NK-92 (cell line): ENCODE data around the gene DPF3.
"Not testable (repeated sequence)": the region's sequence is repeated elsewhere in the genome, so short reads cannot be mapped to it uniquely, and the experiment has no call there.

ENCODE experiments used
- DNase-seq: peaks from one replicate; lab custom pipeline; 2025; ENCODE audit not compliant: unreplicated experiment; lab: John Stamatoyannopoulos, UW

DPF3 gene

GRCh38 chr14:72881543-72881942 lies 12.4 kb downstream of the DPF3 start:
- DNase-seq, result no peak

- DNase-seq, result no peak
Observed at GRCh38 chr14:72880820-72881219, 13.1 kb downstream of the DPF3 start.

GRCh38 chr14:72880164-72880563 lies 13.7 kb downstream of the DPF3 start:
- no peak for DNase-seq

DNA sequence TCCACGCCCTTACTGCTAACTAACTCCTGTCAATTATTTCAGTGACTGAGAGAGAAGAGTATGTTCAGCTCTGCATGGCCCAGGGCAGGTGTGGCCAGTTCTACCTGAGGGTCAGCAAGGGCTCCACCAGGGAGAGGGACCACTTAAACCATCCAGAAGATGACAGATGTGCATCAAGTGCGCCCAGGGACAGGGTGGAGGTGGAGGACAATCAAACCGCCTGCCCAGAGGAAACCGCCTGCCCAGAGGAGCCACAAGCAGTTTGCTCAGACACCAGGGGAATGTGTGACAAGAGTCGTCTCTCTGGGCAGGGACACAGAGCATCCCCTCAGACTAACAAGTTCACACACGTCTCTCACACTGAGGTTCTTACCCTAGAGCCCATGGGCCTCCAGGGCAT lies 14.5 kb downstream of the DPF3 start:
- no peak for DNase-seq

GRCh38 chr14:72878746-72879145 lies 15.2 kb downstream of the DPF3 start:
- DNase-seq, result no peak

GRCh38 chr14:72876710-72877063 lies 17.2 kb downstream of the DPF3 start:
- DNase-seq, result no peak

- no peak for DNase-seq
Observed at GRCh38 chr14:72876005-72876709, 17.7 kb downstream of the DPF3 start.

DNA sequence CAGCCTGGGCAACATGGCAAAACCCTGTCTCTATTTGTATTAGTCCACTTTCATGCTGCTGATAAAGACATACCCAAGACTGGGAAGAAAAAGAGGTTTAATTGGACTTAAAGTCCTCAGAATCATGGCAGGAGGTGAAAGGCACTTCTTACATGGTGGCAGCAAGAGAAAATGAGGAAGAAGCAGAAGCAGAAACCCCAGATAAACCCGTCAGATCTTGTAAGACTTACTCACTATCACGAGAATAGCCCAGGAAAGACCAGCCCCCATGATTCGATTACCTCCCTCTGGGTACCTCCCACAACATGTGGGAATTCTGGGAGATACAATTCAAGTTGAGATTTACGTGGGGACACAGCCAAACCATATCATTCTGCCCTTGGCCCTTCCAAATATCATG lies 23.0 kb downstream of the DPF3 start:
- DNase-seq, result not testable (repeated sequence)

DNA sequence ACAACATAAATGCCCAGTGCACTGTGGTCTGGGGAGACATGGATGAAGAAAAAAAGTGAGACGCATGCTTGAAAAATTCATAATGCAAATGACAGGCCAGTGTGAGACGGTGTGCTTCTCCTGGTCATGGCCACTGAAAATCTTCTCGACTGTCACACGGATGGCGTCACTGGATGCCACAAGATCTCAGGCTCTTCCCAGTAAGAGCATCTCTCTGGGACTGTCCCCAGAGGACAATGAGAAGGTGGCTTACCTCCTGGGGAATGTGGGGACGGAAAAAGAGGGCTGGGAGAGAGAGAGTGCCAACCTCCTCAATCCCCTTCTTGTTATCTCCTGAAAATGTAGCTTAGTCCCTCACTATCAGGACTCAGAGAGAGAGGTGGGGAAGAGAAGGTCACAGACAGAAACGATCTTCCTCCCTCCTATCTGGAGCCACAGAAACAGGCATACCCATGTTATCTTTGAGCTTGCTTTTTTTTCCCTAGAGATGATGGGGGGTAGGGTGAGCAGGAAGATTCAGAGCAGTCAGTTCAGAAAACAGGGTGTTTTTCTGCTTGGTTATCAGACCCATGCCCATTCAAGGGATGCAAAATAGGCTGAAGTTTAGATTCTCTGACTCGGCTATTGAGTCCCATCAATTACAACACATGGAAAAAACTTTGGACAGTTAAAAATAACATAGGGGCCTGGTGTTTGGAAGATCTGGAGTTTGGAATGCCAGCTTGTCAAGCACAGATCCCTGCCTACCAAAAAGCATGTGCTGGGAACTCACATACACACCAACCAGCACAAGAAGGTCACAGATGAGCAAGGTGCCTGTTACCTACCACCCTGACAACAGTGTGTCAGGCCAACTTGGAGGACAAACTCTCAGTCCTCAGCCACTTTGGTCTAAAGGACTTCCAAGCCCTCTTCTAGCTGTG lies 24.2 kb downstream of the DPF3 start:
- DNase-seq, result no peak

DNA sequence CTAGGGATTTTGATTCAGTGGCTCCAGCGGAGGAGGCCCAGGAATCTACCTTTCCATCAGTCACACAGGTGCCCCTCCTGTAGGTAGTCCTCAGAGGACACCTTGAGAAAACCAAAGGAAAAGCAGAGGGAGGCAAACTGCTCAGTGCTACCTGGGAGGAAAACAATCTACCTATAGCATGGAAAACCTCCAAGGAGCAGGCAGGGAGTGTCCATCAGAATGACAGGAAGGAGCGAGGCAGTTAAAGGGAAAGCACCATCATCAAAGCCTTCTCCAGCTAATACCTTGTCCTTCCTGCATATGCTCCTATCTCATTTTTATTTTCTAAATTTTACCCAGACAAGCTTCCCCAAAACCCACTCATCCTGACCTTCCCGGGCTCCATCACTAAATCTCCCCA lies 25.4 kb downstream of the DPF3 start:
- no peak for DNase-seq

- no peak for DNase-seq
Observed at GRCh38 chr14:72864712-72865365, 29.1 kb downstream of the DPF3 start.

DNA sequence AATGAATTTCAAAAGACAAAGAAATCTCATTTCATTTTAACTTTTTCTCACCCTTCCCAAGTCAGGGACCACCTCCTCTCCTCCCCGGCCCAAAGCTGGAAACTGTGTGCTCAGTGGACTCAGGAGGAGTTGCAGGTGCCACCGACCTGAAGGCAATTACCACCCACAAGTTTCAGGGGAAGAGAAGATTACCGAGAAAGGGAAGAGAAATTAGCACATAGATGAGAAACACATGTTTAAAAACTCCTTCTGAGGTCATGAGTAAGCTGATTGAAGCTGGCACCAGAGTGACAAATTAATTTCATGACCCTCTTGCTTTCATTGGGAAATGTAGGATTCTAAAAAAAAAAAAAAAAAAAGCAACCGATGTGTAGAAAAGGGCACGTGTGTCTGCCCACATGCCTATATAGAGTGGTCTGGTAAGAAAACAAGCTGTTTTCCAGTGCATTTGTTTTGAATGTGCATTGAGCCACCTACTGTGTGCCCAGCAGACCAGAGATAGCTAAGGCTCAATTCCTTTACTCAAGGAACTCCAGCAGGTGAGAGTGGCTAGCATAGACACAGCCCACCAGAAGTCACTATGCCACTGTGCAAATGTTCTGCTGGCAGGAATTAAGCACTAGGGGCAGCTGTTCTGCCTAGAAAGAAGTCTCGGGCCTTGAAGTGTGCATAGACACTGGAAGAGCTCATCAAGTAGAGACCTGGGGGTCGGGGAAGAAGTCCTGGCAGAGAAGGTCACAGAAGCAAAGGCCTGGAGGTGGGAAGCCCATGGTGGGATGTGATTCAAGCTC lies 30.5 kb downstream of the DPF3 start:
- DNase-seq, result no peak

GRCh38 chr14:72856530-72857266 lies 37.2 kb downstream of the DPF3 start:
- DNase-seq, result no peak

DNA sequence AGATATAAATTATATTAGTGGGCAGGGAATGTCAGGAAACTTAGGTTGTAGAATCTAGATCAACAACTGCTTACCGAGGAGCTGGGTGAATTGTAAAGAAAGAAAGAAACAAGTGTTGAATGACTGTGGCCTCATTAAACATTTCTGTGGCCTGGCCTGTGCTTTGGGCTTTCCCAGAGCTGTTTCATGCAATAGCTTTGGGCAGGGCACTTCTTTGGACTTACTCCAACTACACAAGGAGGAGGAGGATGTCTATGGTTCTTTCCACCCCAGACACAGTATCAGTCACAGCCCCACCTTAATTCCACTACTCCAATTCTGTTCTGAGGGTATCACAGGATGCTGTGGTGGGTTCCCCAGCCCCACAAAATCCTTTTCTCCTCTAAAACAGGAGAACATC lies 38.0 kb downstream of the DPF3 start:
- DNase-seq, result no peak

GRCh38 chr14:72852194-72852593 lies 41.7 kb downstream of the DPF3 start:
- DNase-seq, result no peak

DNA sequence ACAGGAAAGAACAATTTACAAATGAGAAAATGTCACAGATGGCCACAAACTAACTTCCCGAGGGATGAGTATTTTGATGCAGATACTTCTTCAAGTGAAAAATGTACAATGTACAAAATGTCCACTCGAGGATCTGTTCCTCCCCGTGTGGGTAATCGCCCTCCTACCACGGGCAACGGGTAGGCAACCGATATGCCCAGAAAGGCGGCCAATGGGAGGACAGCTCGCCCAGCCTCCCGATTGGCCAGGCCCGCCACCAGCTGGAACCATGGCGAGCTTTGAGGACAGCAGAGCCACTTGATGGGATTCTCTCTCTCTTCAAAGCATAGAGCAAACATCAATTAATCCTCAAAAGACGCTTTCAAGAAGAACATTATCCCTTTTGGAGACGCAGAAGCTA lies 42.3 kb downstream of the DPF3 start:
- DNase-seq, result no peak

- DNase-seq, result no peak
Observed at GRCh38 chr14:72850360-72850759, 43.5 kb downstream of the DPF3 start.

- no peak for DNase-seq
Observed at GRCh38 chr14:72849222-72849621, 44.7 kb downstream of the DPF3 start.

GRCh38 chr14:72847721-72848120 lies 46.2 kb downstream of the DPF3 start:
- no peak for DNase-seq

DNA sequence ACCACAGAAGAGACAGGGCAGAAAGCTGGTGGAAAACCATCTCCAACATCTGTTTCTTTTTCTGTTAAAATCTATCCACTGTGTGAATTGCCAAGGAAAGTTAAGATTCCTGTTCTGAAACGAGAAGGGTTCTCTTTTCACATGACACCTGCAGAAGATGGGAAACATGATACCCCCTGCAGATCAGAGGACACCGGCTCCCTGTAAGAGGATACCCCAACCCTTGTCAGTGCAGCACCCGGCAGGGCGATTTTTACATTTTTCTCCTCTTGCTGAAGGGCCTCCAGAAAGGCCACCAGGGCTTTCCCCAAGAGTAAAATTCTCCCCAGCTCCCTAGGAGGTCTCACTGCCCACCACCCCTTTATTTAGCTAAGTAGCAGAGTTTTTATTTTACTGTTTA lies 48.2 kb downstream of the DPF3 start:
- no peak for DNase-seq
